Stomach smooth muscle (tissue), 2 donors: ENCODE measurements around the gene ARL6IP5.

ENCODE experiments used
- H3K27ac ChIP-seq: one replicate; pipeline ENCODE4 v1.7.0; 2013; ENCODE audit warnings: mild to moderate bottlenecking, low read length, inconsistent platforms
- H3K27me3 ChIP-seq, 2 donors: one replicate each; pipeline ENCODE4 v1.7.0; 2013; ENCODE audit warnings: low read length in 2 of 2; ENCODE audit not compliant: insufficient read depth in 2 of 2, control insufficient read depth in 1 of 2
- H3K36me3 ChIP-seq, 2 donors: one replicate each; pipeline ENCODE4 v1.7.0; 2013; ENCODE audit warnings: low read length in 2 of 2; ENCODE audit not compliant: control insufficient read depth in 2 of 2, insufficient read depth in 2 of 2
- H3K4me1 ChIP-seq: one replicate; pipeline ENCODE4 v1.7.0; 2013; ENCODE audit warnings: low read length; ENCODE audit not compliant: control insufficient read depth, insufficient read depth
- H3K4me3 ChIP-seq, 2 donors: one replicate each; pipeline ENCODE4 v1.7.0; 2013; ENCODE audit warnings: low read length in 2 of 2
- H3K9ac ChIP-seq, 2 donors: one replicate each; pipeline ENCODE4 v1.7.0; 2013; ENCODE audit warnings: low read length in 2 of 2, mild to moderate bottlenecking in 1 of 2
- H3K9me3 ChIP-seq, 2 donors: one replicate each; pipeline ENCODE4 v1.7.0; 2013; ENCODE audit warnings: low read length in 2 of 2; ENCODE audit not compliant: control insufficient read depth in 2 of 2
- donor health status: healthy.
- donor health status: Pancreatic carcinoma.

ARL6IP5 gene

DNA sequence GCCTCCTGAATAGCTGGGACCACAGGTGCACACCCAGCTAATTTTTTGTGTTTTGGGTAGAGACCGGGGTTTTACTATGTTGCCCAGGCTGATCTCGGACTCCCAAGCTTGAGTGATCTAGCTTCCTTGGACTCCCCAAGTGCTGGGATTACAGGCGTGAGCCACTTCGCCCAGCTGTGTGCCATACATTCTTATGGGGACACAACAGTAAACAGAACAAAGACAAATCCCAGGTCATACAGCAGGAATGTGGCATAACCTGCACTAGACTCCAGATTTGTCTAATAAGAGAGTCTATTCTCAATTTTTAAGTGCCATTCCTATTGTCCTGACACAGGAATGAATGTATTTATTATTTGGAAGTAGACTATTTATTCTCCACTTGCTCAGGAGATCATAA is 17.6 kb downstream of the ARL6IP5 start:
- Histone ChIP-seq H3K9ac (no peak overlapping the region), H3K27me3 (no peaks in the 10 kb centered on the region), H3K4me3 (no peak overlapping the region), H3K27ac (no peak overlapping the region), H3K9me3 (no peaks in the 10 kb centered on the region), H3K4me1 (peaks cover 3% of the 10 kb centered on the region), H3K36me3 (peaks cover 17 to 26% of the 10 kb centered on the region in 2 donors)

- Histone ChIP-seq H3K9ac (no peak overlapping the region), H3K36me3 (peaks cover 17 to 26% of the 10 kb centered on the region in 2 donors), H3K4me3 (no peak overlapping the region), H3K4me1 (peaks cover 3% of the 10 kb centered on the region), H3K27ac (no peak overlapping the region), H3K9me3 (no peaks in the 10 kb centered on the region), H3K27me3 (no peaks in the 10 kb centered on the region)
Observed at GRCh38 chr3:69103123-69103522, 18.4 kb downstream of the ARL6IP5 start.

GRCh38 chr3:69104586-69104985 is 19.8 kb downstream of the ARL6IP5 start:
- H3K9ac ChIP-seq = no peak overlapping the region
- no peaks in the 10 kb centered on the region for H3K27me3 ChIP-seq
- no peak overlapping the region for H3K27ac ChIP-seq
- H3K4me3 ChIP-seq = no peak overlapping the region
- H3K36me3 ChIP-seq = peaks cover 17 to 26% of the 10 kb centered on the region in 2 donors
- H3K9me3 ChIP-seq = no peaks in the 10 kb centered on the region
- peaks cover 3% of the 10 kb centered on the region for H3K4me1 ChIP-seq

DNA sequence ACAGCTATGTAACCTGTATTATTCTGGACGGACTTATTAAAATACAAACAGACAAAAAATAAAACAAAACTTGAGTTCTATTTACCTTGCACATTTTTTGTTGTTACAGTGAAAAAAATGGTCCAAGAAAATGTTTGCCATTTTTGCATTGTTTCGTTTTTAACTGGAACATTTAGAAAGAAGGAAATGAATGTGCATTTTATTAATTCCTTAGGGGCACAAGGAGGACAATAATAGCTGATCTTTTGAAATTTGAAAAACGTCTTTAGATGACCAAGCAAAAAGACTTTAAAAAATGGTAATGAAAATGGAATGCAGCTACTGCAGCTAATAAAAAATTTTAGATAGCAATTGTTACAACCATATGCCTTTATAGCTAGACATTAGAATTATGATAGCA is 20.6 kb downstream of the ARL6IP5 start:
- Histone ChIP-seq H3K27me3 (no peaks in the 10 kb centered on the region), H3K9ac (no peak overlapping the region), H3K27ac (no peak overlapping the region), H3K4me1 (peaks cover under 1% of the 10 kb centered on the region), H3K9me3 (no peaks in the 10 kb centered on the region), H3K36me3 (peaks cover 15 to 26% of the 10 kb centered on the region in 2 donors), H3K4me3 (no peak overlapping the region)

DNA sequence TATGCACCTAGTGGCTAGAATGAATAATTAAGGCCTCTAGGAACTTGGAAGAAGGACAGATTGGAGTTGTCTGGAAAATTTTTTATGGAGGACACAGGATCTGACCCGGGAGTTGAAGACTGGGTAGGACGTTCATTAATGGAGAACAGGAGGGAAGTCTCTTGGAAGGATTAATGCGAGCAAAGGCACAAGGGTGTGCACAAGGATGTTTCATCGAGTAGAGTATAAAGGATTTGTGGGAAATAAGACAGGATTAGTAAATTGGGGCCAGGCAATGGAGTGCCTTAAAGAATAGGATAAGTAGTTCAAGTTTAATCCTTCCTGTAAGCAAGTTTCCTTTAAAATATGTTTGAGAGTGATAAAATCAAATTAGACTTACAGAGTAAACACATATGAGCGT is 23.1 kb downstream of the ARL6IP5 start:
- Histone ChIP-seq H3K27me3 (no peaks in the 10 kb centered on the region), H3K36me3 (peaks cover 8 to 18% of the 10 kb centered on the region in 2 donors), H3K9me3 (no peaks in the 10 kb centered on the region), H3K4me1 (no peaks in the 10 kb centered on the region), H3K27ac (no peak overlapping the region), H3K9ac (no peak overlapping the region), H3K4me3 (no peak overlapping the region)

GRCh38 chr3:69108811-69109210 is 24.1 kb downstream of the ARL6IP5 start:
- Histone ChIP-seq H3K4me1 (no peaks in the 10 kb centered on the region), H3K4me3 (no peak overlapping the region), H3K27me3 (no peaks in the 10 kb centered on the region), H3K27ac (no peak overlapping the region), H3K36me3 (peaks cover 6 to 8% of the 10 kb centered on the region in 2 donors), H3K9ac (no peak overlapping the region), H3K9me3 (no peaks in the 10 kb centered on the region)

DNA sequence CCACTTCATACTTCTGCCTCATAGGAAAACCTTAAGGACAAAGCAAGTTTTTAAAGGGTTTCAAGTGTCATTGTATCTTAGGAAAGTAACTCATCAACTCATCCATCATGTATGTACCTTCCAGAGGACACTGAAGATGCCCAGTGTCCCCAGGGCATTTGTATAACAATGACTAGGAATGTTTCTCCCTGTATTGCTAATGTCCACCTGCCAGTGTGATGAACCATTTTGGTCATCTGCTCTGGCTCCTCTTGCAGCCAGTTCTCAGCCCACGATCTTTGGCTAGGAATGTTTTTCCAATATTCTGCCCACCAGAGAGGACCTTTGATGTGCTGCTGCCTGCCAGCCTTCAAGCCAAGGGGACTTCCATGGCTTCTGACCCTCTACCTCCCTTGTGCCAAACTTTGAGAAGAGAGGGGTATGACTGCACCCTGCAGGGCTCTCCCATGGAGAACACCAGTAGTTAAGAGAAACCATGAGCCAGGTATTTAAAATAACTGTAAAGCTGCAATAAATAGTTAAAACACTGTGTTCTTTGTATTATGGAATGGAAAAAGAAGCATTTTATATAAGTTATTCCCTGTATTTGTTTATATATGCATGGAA is 26.3 kb downstream of the ARL6IP5 start:
- no peaks in the 10 kb centered on the region for H3K4me1 ChIP-seq
- H3K36me3 ChIP-seq = no peaks in the 10 kb centered on the region
- no peak overlapping the region for H3K27ac ChIP-seq
- H3K9ac ChIP-seq = no peak overlapping the region
- no peaks in the 10 kb centered on the region for H3K27me3 ChIP-seq
- H3K9me3 ChIP-seq = no peaks in the 10 kb centered on the region
- no peak overlapping the region for H3K4me3 ChIP-seq

- no peaks in the 10 kb centered on the region for H3K9me3 ChIP-seq
- no peak overlapping the region for H3K27ac ChIP-seq
- H3K4me3 ChIP-seq = no peak overlapping the region
- H3K27me3 ChIP-seq = no peaks in the 10 kb centered on the region
- no peaks in the 10 kb centered on the region for H3K36me3 ChIP-seq
- no peak overlapping the region for H3K9ac ChIP-seq
- no peaks in the 10 kb centered on the region for H3K4me1 ChIP-seq
Observed at GRCh38 chr3:69113536-69113935, 28.8 kb downstream of the ARL6IP5 start.

- no peaks in the 10 kb centered on the region for H3K27me3 ChIP-seq
- H3K27ac ChIP-seq = no peak overlapping the region
- no peaks in the 10 kb centered on the region for H3K36me3 ChIP-seq
- no peaks in the 10 kb centered on the region for H3K9me3 ChIP-seq
- no peaks in the 10 kb centered on the region for H3K4me1 ChIP-seq
- no peak overlapping the region for H3K4me3 ChIP-seq
- H3K9ac ChIP-seq = no peak overlapping the region
Observed at GRCh38 chr3:69115731-69116130, 31.0 kb downstream of the ARL6IP5 start.

DNA sequence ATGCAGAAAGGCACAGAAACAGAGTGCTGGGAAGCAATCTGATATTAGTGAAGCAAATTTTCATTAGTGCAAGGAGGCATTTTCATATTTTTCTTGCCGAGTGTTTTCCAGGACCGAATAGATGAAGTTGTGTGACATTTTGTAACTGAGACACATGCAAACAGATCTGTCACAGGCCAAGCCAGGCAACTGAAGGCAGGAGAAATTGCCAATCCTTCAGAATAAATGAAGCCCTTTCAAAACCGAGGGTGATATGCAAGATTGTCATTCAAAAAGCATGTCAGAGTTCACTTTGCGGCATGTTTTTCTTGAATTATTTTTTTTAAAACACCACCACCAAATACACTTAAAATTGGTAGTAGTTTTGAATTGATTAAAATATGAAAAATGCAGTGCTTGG is 31.4 kb downstream of the ARL6IP5 start:
- H3K4me1 ChIP-seq = no peaks in the 10 kb centered on the region
- H3K36me3 ChIP-seq = no peaks in the 10 kb centered on the region
- no peaks in the 10 kb centered on the region for H3K9me3 ChIP-seq
- no peak overlapping the region for H3K4me3 ChIP-seq
- H3K9ac ChIP-seq = no peak overlapping the region
- no peaks in the 10 kb centered on the region for H3K27me3 ChIP-seq
- H3K27ac ChIP-seq = no peak overlapping the region

- Histone ChIP-seq H3K27ac (no peak overlapping the region), H3K4me1 (no peaks in the 10 kb centered on the region), H3K36me3 (no peaks in the 10 kb centered on the region), H3K9ac (no peak overlapping the region), H3K27me3 (no peaks in the 10 kb centered on the region), H3K9me3 (no peaks in the 10 kb centered on the region), H3K4me3 (no peak overlapping the region)
Observed at GRCh38 chr3:69116897-69117296, 32.2 kb downstream of the ARL6IP5 start.
